ENCODE measurements around the gene EVI5. TPM values are rescaled to one million over a fixed set of nuclear protein-coding genes. Genes with fewer than 3 reads are reported as not detected.

The EVI5 gene
- total RNA-seq, 4 donors from 2014 or later = 16.3 to 135 (median 33.7) TPM

- no peaks in the 10 kb centered on the region for H3K27me3 ChIP-seq
- H3K36me3 ChIP-seq = peaks cover 0 to 10% (median 0%) of the 10 kb centered on the region in 3 donors
- DNase-seq = no peak
- no peak overlapping the region for H3K27ac ChIP-seq
- H3K9me3 ChIP-seq = no peaks in the 10 kb centered on the region
- H3K4me3 ChIP-seq = no peak overlapping the region
- H3K4me1 ChIP-seq = no peaks in the 10 kb centered on the region
- TF ChIP-seq POLR2A (IDR thresholded peaks at IDR 0.05) = no peak
- TF ChIP-seq CTCF (IDR thresholded peaks at IDR 0.05) = no peak
Observed at GRCh38 chr1:92679980-92680379, 104.9 kb downstream of the EVI5 start.

GRCh38 chr1:92663775-92664174 lies 121.1 kb downstream of the EVI5 start:
- no peak for DNase-seq
- peaks cover 0 to 5% (median 0%) of the 10 kb centered on the region in 3 donors for H3K36me3 ChIP-seq
- H3K27me3 ChIP-seq = no peaks in the 10 kb centered on the region
- no peaks in the 10 kb centered on the region for H3K9me3 ChIP-seq
- no peak for TF ChIP-seq CTCF (IDR thresholded peaks at IDR 0.05)
- no peak for TF ChIP-seq POLR2A (IDR thresholded peaks at IDR 0.05)
- no peak overlapping the region for H3K4me3 ChIP-seq
- no peak overlapping the region for H3K27ac ChIP-seq
- H3K4me1 ChIP-seq = no peaks in the 10 kb centered on the region

GRCh38 chr1:92662048-92662447 lies 122.9 kb downstream of the EVI5 start:
- Histone ChIP-seq H3K4me3 (no peak overlapping the region), H3K27me3 (no peaks in the 10 kb centered on the region), H3K27ac (no peak overlapping the region), H3K4me1 (no peaks in the 10 kb centered on the region), H3K36me3 (peaks cover 0 to 14% (median 0%) of the 10 kb centered on the region in 3 donors), H3K9me3 (no peaks in the 10 kb centered on the region)
- TF ChIP-seq POLR2A (IDR thresholded peaks at IDR 0.05) (no peak), CTCF (IDR thresholded peaks at IDR 0.05) (no peak)
- DNase-seq = no peak

GRCh38 chr1:92657701-92658100 lies 127.2 kb downstream of the EVI5 start:
- Histone ChIP-seq H3K9me3 (peaks cover 0 to 12% (median 4%) of the 10 kb centered on the region in 4 donors), H3K27me3 (no peaks in the 10 kb centered on the region), H3K27ac (no peak overlapping the region), H3K36me3 (peaks cover 0 to 20% (median 0%) of the 10 kb centered on the region in 3 donors), H3K4me3 (no peak overlapping the region), H3K4me1 (no peaks in the 10 kb centered on the region)
- TF ChIP-seq CTCF (IDR thresholded peaks at IDR 0.05) (no peak), POLR2A (IDR thresholded peaks at IDR 0.05) (no peak)
- DNase-seq = no peak

GRCh38 chr1:92655197-92655801 lies 129.6 kb downstream of the EVI5 start:
- H3K4me3 ChIP-seq = no peak overlapping the region
- no peaks in the 10 kb centered on the region for H3K27me3 ChIP-seq
- DNase-seq = no peak
- peaks cover 0 to 12% (median 4%) of the 10 kb centered on the region in 4 donors for H3K9me3 ChIP-seq
- no peak for TF ChIP-seq CTCF (IDR thresholded peaks at IDR 0.05)
- no peak for TF ChIP-seq POLR2A (IDR thresholded peaks at IDR 0.05)
- H3K27ac ChIP-seq = no peak overlapping the region
- no peaks in the 10 kb centered on the region for H3K4me1 ChIP-seq
- peaks cover 0 to 20% (median 0%) of the 10 kb centered on the region in 3 donors for H3K36me3 ChIP-seq

Measured in Peyer's patch (tissue), 4 donors.